SW480 (cell line): ENCODE data around the gene SRPK1.
"Not testable (repeated sequence)": the region's sequence is repeated elsewhere in the genome, so short reads cannot be mapped to it uniquely, and the experiment has no call there.

Experiments used
- DNase-seq: peaks from one replicate; pipeline ENCODE4 v3.0.0-alpha.2; 2016; ENCODE audit warnings: low spot score

Gene SRPK1

GRCh38 chr6:35931120-35931561, 10.2 kb upstream of the SRPK1 start:
- no peak for DNase-seq

- no peak for DNase-seq
These were observed 8.7 kb upstream of the SRPK1 start for GRCh38 chr6:35929601-35930000.

GRCh38 chr6:35926509-35927215, 5.8 kb upstream of the SRPK1 start:
- DNase-seq, result no peak

GRCh38 chr6:35925961-35926360, 5.1 kb upstream of the SRPK1 start:
- no peak for DNase-seq

- no peak for DNase-seq
These were observed 3.2 kb upstream of the SRPK1 start for GRCh38 chr6:35924146-35924545.

GRCh38 chr6:35922139-35922554, 1.2 kb upstream of the SRPK1 start:
- DNase-seq, result no peak

GRCh38 chr6:35919827-35920751, 809 bp downstream of the SRPK1 start:
- DNase-seq, result peak; percentile 17

- peak; percentile 29 for DNase-seq
These were observed 1.6 kb downstream of the SRPK1 start for GRCh38 chr6:35919085-35919826.

- not testable (repeated sequence) for DNase-seq
These were observed 4.0 kb downstream of the SRPK1 start for GRCh38 chr6:35916893-35917292.

GRCh38 chr6:35916056-35916455, 4.8 kb downstream of the SRPK1 start:
- DNase-seq, result no peak

- no peak for DNase-seq
These were observed 6.4 kb downstream of the SRPK1 start for GRCh38 chr6:35914536-35914935.

- no peak for DNase-seq
These were observed 8.8 kb downstream of the SRPK1 start for GRCh38 chr6:35911871-35912653.

- not testable (repeated sequence) for DNase-seq
These were observed 11.3 kb downstream of the SRPK1 start for GRCh38 chr6:35909571-35909970.

GRCh38 chr6:35908753-35909401, 12.0 kb downstream of the SRPK1 start:
- not testable (repeated sequence) for DNase-seq

GRCh38 chr6:35907750-35908149, 13.1 kb downstream of the SRPK1 start:
- DNase-seq, result no peak

- DNase-seq, result no peak
These were observed 14.4 kb downstream of the SRPK1 start for GRCh38 chr6:35906499-35906846.

GRCh38 chr6:35905841-35906498, 14.9 kb downstream of the SRPK1 start:
- DNase-seq, result no peak

- DNase-seq, result no peak
These were observed 15.6 kb downstream of the SRPK1 start for GRCh38 chr6:35905141-35905785.

- DNase-seq, result no peak
These were observed 17.2 kb downstream of the SRPK1 start for GRCh38 chr6:35903679-35904078.

- no peak for DNase-seq
These were observed 20.4 kb downstream of the SRPK1 start for GRCh38 chr6:35900448-35900847.
